Fibroblast of skin of right biceps (primary cell): ENCODE results near the gene ADGRG4.
"Not testable (repeated sequence)": the region's sequence is repeated elsewhere in the genome, so short reads cannot be mapped to it uniquely, and the experiment has no call there.

Experiments
- DNase-seq: peaks from one replicate; pipeline ENCODE4 v3.0.0-alpha.2; 2013

The ADGRG4 gene, protein sequence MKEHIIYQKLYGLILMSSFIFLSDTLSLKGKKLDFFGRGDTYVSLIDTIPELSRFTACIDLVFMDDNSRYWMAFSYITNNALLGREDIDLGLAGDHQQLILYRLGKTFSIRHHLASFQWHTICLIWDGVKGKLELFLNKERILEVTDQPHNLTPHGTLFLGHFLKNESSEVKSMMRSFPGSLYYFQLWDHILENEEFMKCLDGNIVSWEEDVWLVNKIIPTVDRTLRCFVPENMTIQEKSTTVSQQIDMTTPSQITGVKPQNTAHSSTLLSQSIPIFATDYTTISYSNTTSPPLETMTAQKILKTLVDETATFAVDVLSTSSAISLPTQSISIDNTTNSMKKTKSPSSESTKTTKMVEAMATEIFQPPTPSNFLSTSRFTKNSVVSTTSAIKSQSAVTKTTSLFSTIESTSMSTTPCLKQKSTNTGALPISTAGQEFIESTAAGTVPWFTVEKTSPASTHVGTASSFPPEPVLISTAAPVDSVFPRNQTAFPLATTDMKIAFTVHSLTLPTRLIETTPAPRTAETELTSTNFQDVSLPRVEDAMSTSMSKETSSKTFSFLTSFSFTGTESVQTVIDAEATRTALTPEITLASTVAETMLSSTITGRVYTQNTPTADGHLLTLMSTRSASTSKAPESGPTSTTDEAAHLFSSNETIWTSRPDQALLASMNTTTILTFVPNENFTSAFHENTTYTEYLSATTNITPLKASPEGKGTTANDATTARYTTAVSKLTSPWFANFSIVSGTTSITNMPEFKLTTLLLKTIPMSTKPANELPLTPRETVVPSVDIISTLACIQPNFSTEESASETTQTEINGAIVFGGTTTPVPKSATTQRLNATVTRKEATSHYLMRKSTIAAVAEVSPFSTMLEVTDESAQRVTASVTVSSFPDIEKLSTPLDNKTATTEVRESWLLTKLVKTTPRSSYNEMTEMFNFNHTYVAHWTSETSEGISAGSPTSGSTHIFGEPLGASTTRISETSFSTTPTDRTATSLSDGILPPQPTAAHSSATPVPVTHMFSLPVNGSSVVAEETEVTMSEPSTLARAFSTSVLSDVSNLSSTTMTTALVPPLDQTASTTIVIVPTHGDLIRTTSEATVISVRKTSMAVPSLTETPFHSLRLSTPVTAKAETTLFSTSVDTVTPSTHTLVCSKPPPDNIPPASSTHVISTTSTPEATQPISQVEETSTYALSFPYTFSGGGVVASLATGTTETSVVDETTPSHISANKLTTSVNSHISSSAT (N-terminal part only)

DNA sequence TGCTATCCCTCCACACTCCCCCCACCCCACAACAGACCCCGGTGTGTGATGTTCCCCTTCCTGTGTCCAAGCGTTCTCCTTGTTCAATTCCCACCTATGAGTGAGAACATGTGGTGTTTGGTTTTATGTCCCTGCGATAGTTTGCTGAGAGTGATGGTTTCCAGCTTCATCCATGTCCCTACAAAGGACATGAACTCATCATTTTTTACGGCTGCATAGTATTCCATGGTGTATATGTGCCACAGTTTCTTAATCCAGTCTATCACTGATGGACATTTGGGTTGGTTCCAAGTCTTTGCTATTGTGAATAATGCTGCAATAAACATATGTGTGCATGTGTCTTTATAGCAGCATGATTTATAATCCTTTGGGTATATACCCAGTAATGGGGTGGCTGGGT is at the start of gene ADGRG4:
TSS of gene ADGRG4 (plus strand) at position 243 of the 400 bp plus-strand sequence. CDS start 7,815 bp downstream, outside the sequence.
- DNase-seq: not testable (repeated sequence)

DNA sequence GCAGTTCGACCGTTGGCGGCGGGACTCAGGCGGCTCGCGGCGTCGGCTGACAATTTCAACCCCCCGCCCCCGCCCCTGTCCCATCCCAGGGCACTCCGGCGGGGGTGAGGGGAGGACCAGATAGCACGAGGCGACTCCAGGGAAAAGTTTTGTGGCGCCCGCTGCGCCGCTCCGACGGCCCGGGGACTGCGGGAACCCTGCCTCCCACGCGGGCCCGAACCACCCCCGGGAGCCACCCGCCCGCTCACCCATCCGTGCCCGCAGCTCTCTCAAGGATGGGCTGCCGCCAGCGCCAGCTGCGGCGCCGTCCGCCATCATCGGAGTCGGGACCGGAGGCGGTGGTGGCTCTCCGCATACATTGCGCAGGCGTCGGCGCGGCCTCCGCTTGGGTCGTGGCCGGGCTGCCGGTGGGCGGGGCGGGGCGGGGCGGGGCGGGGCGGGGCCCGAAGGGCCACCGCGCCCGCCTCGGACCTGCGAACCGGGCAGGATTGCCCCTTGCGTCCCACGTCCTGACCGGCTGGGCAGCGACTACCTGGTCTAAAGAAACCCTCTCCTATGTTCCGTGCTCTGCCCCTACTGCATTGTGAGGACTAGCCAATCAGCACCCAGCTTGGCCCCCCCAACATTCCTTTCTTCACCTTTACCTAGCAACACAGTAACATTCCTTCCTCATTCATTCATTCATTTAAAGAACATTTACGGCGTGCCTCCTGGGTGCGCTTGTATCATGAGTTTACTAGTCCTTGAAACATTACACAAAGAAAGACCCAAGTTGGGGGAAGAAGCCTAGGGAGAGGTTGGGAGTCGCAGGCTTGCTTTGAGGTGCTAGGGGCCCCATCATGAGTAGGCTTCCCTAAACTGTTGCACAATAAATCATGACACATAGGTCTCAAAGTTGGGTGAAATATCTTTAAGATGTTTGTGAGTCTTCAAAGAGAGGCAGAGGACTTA is 49.4 kb upstream of the ADGRG4 start, which contains the start of gene MAP7D3:
TSS of gene MAP7D3 (minus strand) at position 360 of the 951 bp plus-strand sequence. CDS start at position 318, 42 bp downstream.
- peak; percentile 63 for DNase-seq

- no peak for DNase-seq
These were observed 45.2 kb upstream of the ADGRG4 start for GRCh38 chrX:136255541-136255940.

GRCh38 chrX:136256026-136256425 is 44.7 kb upstream of the ADGRG4 start:
- no peak for DNase-seq

DNA sequence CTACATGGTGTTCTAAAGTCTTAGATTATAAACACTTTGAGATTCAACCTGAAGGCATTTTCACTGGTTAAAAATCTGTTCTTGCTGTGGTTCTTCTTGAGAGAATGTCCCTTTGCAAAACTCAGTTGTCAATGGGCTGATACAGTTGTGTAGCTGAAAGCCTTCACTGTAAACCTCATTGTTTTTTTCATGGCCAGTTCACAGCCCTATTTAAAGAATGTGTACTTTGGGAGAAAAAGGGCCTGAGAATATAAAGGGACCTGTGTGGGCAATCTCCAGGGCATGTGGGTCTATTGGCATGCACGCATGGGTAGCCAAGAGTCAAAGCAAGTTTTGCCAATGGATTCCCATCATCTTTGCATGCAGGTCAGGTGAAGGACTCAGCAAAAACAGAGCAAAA is 41.8 kb upstream of the ADGRG4 start:
- no peak for DNase-seq

- peak; percentile 89 for DNase-seq
These were observed 41.2 kb upstream of the ADGRG4 start for GRCh38 chrX:136259543-136259942.

- peak; percentile 97 for DNase-seq
These were observed 40.0 kb upstream of the ADGRG4 start for GRCh38 chrX:136260776-136261175.

DNA sequence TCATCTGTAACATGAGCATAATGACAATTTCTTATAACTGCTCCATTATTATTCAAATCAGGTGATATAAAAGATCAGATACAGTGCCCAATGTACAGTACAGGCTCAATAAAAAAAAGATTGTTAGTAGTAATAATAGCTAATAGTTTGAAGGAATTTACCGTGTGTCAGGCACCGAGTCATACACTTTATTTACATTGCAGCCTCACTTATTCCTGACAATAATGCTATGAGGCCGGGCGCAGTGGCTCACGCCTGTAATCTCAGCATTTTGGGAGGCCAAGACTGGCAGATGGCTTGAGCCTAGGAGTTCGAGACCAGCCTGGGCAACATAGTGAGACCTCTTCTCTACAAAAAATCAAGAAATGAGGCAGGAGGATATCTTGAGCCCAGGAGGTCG is 39.4 kb upstream of the ADGRG4 start:
- DNase-seq: peak; percentile 61

DNA sequence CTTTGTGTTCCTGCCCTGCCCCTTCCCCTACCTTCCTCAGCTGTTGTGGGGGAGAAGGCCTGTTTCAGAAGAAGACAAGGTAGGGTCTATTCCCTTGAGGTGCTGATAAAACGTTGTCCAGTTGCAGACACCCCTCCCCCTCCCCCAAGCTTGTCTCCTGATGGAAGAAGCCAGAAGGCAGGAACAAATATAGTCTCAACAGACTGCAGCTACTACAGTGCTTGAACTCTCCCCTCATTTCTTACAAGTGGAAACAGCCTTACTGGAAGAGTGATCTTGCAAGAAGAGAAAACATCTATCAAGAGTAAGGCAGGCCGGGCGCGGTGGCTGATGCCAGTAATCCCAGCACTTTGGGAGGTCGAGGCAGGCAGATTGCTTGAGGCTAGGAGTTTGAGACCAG is 38.5 kb upstream of the ADGRG4 start:
- DNase-seq: no peak

- peak; percentile 39 for DNase-seq
These were observed 37.9 kb upstream of the ADGRG4 start for GRCh38 chrX:136262812-136263315.

DNA sequence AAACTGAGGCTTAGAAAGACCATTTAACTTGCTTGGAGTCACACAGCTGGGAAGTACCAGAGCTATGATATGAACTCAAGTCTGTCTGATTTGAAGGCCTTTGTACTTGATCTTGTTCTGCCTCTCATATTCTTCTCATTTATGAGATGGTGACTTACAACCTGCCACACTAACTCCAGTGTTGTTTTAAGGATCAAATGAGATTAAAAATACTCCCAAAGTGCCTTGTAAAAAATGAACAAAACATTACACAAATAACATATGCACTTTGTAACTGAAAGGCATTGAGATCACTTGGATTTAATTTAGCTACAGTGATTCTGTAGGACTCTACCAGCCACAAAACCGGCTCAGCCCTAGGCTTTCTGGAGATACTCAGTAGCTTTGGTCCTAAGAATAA is 33.9 kb upstream of the ADGRG4 start:
- DNase-seq: no peak

GRCh38 chrX:136268051-136269048 is 32.4 kb upstream of the ADGRG4 start:
- peak; percentile 42 for DNase-seq

GRCh38 chrX:136269921-136270320 is 30.8 kb upstream of the ADGRG4 start:
- no peak for DNase-seq

GRCh38 chrX:136271300-136271699 is 29.5 kb upstream of the ADGRG4 start:
- no peak for DNase-seq

GRCh38 chrX:136272325-136272724 is 28.4 kb upstream of the ADGRG4 start:
- DNase-seq: no peak

DNA sequence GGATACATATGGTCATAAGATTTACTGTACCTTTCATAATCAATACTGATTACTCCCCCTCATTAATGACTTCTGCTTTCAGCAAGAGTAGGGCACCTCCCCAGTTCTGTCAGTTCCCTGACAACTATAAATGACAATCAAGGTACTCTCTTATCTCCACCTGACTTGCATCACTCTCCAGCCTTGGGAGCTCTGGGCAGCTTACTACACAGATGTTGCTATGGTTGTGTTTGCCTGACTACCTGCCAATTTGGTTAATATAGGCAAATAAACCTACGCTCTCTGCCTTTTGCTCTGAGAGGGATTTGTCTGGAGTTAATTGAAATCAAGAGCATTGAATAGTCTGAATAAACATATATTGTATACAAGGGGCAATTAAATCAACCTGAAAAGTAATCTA is 26.8 kb upstream of the ADGRG4 start:
- DNase-seq: no peak

DNA sequence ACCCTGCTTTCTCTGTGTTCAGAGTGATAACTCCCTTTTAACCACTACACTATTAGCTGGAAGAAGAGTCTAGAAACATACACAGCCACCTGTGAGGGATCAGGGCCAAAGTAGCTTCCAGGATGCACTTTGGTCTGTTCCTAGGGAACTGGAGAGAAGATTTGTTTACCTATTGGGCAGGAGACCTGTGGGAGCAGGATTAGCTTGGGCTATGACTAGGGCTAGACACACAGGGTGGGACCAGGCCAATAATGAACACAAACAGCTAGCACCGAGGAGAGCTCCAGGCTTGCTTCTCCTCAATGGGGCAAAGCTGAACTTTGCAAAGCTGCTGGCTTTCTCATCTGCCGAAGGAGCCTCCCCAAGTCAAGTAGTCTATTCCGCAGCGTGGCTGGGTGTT is 25.2 kb upstream of the ADGRG4 start:
- no peak for DNase-seq

DNA sequence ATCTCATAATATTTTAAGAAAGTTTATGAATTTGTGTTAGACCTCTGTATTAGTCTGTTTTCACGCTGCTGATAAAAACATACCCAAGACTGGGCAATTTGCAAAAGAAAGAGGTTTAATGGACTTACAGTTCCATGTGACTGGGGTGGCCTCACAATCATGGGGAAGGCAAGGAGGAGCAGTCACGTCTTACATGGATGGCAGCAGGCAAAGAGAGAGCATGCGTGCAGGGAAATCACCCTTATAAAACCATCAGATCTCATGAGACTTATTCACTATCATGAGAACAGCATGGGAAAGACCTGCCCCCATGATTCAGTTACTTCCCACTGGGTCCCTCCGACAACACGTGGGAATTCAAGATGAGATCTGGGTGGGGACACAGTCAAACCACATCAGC is 14.4 kb upstream of the ADGRG4 start:
- DNase-seq: not testable (repeated sequence)

- DNase-seq: no peak
These were observed 8.9 kb upstream of the ADGRG4 start for GRCh38 chrX:136291824-136292223.

GRCh38 chrX:136292656-136293055 is 8.1 kb upstream of the ADGRG4 start:
- no peak for DNase-seq
